BLaER1 treated with 17β-estradiol and CSF1 and Interleukin-3, amounts not matched to agents 10 nM and 100 nM (cell line): ENCODE results near the gene SS18L1.

Experiments used
- H3K27ac ChIP-seq, 11 experiments: shearing (Covaris generic); formaldehyde crosslinking; 2 replicates each; pipeline ENCODE4 v1.8.1; 2022
- H3K27me3 ChIP-seq, 11 experiments: shearing (Covaris generic); formaldehyde crosslinking; 2 replicates each; pipeline ENCODE4 v1.8.1; 2022
- H3K36me3 ChIP-seq, 11 experiments: shearing (Covaris generic); formaldehyde crosslinking; 2 replicates each; pipeline ENCODE4 v1.8.1; 2022
- H3K4me1 ChIP-seq, 10 experiments: shearing (Covaris generic); formaldehyde crosslinking; 2 replicates each; pipeline ENCODE4 v1.8.1; 2022
- H3K4me2 ChIP-seq, 11 experiments: shearing (Covaris generic); formaldehyde crosslinking; 2 replicates each; pipeline ENCODE4 v1.8.1; 2022
- H3K4me3 ChIP-seq, 10 experiments: shearing (Covaris generic); formaldehyde crosslinking; 2 replicates each; pipeline ENCODE4 v1.8.1; 2022
- H3K9ac ChIP-seq, 11 experiments: shearing (Covaris generic); formaldehyde crosslinking; 2 replicates each; pipeline ENCODE4 v1.8.1; 2022
- H3K9me3 ChIP-seq, 11 experiments: shearing (Covaris generic); formaldehyde crosslinking; replicated peaks in 1 of 11; 2 replicates each; pipeline ENCODE4 v1.8.1; 2022
- H4K20me1 ChIP-seq, 11 experiments: shearing (Covaris generic); formaldehyde crosslinking; 2 replicates each; pipeline ENCODE4 v1.8.1; 2022
- Cebpa-rat ChIP-seq, 11 experiments: shearing (Covaris generic); IDR thresholded peaks; 2 replicates each; pipeline ENCODE4 v1.8.1; 2022

SS18L1 gene

DNA sequence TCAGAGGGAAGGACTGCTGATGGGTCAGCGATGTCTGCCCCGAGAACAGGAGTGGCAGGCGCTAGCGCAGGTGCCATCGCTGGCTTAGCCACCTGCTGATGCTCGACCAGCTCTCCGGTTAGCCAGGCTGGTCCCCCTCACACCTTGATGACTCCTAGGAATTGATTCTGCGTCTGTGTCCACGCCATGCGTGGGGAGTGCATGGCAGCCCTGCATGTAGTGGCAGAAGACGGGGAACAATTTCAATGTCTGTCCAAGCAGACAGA, 6.7 kb downstream of the SS18L1 start:
- no peak overlapping the region for H3K4me3 ChIP-seq
- peaks cover 13 to 29% (median 24%) of the 10 kb centered on the region in 10 experiments for H3K4me1 ChIP-seq
- peaks cover 10 to 21% (median 16%) of the 10 kb centered on the region in 11 experiments; a peak in 19 of 22 replicates for H3K9me3 ChIP-seq
- peaks cover 94 to 100% (median 100%) of the 10 kb centered on the region in 11 experiments for H4K20me1 ChIP-seq
- H3K27me3 ChIP-seq, result no peaks in the 10 kb centered on the region
- no peak overlapping the region for H3K4me2 ChIP-seq
- H3K27ac ChIP-seq, result no peak overlapping the region
- TF ChIP-seq Cebpa-rat (IDR thresholded peaks at IDR 0.05), result no peak
- no peak overlapping the region for H3K9ac ChIP-seq
- H3K36me3 ChIP-seq, result peaks cover 40 to 76% (median 60%) of the 10 kb centered on the region in 11 experiments

DNA sequence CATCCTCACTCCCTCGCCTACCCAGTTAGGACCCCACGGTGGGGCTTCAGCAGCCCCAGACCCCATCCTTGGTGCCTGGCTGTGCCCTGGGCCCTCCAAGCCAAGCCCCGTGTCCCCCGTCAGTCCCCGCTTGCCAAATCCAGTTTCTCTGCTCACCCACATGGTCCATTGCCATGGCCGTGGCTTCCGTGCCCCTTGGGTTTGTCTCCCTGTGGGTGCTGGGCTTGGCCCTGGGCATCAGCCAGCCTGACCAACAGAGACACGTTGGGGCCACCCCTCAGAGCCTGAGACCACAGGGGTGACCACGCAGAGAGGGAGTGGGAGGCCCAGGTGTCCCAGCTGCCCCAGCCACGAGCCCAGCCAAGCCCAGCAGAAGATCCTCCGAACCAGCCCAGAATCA, 7.7 kb downstream of the SS18L1 start:
- Histone ChIP-seq H3K4me1 (peaks cover 9 to 29% (median 24%) of the 10 kb centered on the region in 10 experiments), H3K27ac (no peak overlapping the region), H3K4me2 (no peak overlapping the region), H3K4me3 (no peak overlapping the region), H3K27me3 (no peaks in the 10 kb centered on the region), H3K9ac (peak overlapping the region in 2 of 11 experiments; percentile 5 to 13; a peak in 1 of 22 replicates), H3K9me3 (peaks cover 10 to 21% (median 16%) of the 10 kb centered on the region in 11 experiments; a peak in 19 of 22 replicates), H3K36me3 (peaks cover 32 to 67% (median 53%) of the 10 kb centered on the region in 11 experiments), H4K20me1 (peaks cover 94 to 100% (median 100%) of the 10 kb centered on the region in 11 experiments)
- TF ChIP-seq Cebpa-rat (IDR thresholded peaks at IDR 0.05), result no peak

DNA sequence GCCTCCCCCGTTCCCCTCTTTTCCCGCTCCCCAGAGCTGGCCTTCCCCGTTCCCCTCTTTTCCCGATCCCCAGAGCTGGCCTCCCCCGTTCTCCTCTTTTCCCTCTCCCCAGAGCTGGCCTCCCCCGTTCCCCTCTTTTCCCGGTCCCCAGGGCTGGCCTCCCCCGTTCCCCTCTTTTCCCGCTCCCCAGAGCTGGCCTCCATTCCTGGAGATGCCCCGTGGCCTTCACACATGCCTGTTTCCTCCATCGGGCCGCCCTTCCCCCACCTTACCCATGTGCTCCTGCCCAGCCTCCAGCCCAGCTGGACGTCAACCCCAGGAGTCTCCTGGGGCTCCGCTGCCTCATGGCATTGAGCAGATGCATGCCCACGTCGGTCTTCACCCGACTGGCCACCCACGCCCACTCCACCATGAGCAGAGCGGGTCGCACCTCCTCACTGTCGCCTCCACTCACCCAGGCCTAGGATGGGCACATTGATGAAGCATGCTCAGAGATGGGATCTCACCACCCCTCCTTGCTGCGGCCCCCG, 8.3 kb downstream of the SS18L1 start:
- Histone ChIP-seq H3K4me2 (no peak overlapping the region), H3K36me3 (peaks cover 32 to 64% (median 50%) of the 10 kb centered on the region in 11 experiments), H3K4me1 (peaks cover 13 to 33% (median 28%) of the 10 kb centered on the region in 10 experiments), H3K9ac (no peak overlapping the region), H3K4me3 (no peak overlapping the region), H4K20me1 (peaks cover 94 to 100% (median 100%) of the 10 kb centered on the region in 11 experiments), H3K27ac (no peak overlapping the region), H3K27me3 (no peaks in the 10 kb centered on the region), H3K9me3 (peaks cover 10 to 21% (median 16%) of the 10 kb centered on the region in 11 experiments; a peak in 19 of 22 replicates)
- no peak for TF ChIP-seq Cebpa-rat (IDR thresholded peaks at IDR 0.05)

DNA sequence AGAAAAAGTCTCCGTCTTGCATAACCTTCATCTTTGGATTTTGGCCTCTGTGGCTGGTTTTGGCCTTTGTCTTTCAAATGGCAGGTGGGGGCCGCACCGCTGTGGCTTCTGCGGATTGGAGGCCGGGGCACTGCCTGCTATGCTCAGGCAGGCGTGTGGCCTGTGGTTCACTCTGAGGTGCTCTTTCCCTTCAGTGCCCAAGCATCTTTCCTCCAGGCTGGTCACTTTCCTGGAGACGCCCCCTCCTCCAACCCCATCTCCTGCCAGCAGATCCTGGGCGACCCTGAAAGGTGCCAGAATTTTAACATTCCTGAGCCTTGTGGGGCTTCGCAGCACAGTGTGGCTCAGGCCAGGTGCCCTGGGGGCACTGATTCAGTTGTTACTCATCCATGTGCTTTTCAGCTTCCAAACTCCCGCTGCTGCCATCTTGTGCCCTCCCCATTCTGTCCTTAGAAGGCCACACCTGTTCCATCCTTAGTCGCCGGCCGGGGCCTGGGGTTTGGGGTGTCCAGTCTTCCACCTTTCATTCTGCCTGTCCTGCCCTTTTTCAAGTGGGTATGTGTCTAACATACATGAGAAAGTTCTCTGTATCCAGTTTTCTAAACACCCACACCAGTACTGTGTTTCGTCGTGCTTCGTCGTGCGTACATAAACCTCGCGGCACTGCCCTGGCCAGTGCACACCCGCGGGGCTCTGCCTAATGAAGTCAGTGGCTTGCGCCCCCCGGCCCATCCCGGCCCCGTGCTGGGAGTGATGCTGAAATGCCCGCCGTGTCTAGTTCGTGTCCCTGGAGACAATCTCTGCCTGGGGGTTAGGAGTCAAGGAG, 12.1 kb downstream of the SS18L1 start:
- no peak for TF ChIP-seq Cebpa-rat (IDR thresholded peaks at IDR 0.05)
- Histone ChIP-seq H3K4me3 (no peak overlapping the region), H3K36me3 (peaks cover 40 to 73% (median 59%) of the 10 kb centered on the region in 11 experiments), H3K4me1 (peaks cover 16 to 59% (median 56%) of the 10 kb centered on the region in 10 experiments), H3K27ac (no peak overlapping the region; a peak in 1 of 22 replicates), H3K27me3 (no peaks in the 10 kb centered on the region), H4K20me1 (peaks cover 83 to 97% (median 93%) of the 10 kb centered on the region in 11 experiments), H3K9ac (peak overlapping the region in 10 of 11 experiments; percentile 3 to 49 (median 38); a peak in 9 of 22 replicates), H3K9me3 (peaks cover 10 to 21% (median 16%) of the 10 kb centered on the region in 11 experiments; a peak in 19 of 22 replicates), H3K4me2 (peak overlapping the region; percentile 62 to 91 (median 74))

DNA sequence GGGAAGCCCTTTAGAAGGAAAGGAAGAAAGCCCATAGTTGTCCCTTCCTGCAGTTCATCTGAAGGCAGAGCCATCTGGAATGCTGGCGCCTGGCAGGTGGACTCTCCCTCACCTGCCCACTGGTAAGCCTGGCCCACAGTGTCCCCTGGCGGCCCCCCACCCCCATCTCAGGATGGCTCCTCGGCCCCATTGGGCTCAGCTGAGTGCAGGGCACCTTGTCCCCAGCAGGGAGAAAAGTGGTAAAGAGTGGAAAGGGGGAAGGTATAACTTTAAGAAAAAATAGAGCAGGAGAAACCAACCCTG, 12.6 kb downstream of the SS18L1 start:
- no peaks in the 10 kb centered on the region for H3K27me3 ChIP-seq
- no peak overlapping the region for H3K4me3 ChIP-seq
- H3K9me3 ChIP-seq, result peaks cover 10 to 21% (median 16%) of the 10 kb centered on the region in 11 experiments; a peak in 19 of 22 replicates
- peaks cover 42 to 74% (median 59%) of the 10 kb centered on the region in 11 experiments for H3K36me3 ChIP-seq
- H3K4me1 ChIP-seq, result peaks cover 20 to 60% (median 55%) of the 10 kb centered on the region in 10 experiments
- peak overlapping the region in 3 of 11 experiments; percentile 14 to 39 (median 26); a peak in 3 of 22 replicates for H3K27ac ChIP-seq
- peaks cover 77 to 97% (median 91%) of the 10 kb centered on the region in 11 experiments for H4K20me1 ChIP-seq
- peak overlapping the region; percentile 62 to 91 (median 74) for H3K4me2 ChIP-seq
- TF ChIP-seq Cebpa-rat (IDR thresholded peaks at IDR 0.05), result no peak
- peak overlapping the region in 9 of 11 experiments; percentile 3 to 49 (median 40); a peak in 11 of 22 replicates for H3K9ac ChIP-seq

DNA sequence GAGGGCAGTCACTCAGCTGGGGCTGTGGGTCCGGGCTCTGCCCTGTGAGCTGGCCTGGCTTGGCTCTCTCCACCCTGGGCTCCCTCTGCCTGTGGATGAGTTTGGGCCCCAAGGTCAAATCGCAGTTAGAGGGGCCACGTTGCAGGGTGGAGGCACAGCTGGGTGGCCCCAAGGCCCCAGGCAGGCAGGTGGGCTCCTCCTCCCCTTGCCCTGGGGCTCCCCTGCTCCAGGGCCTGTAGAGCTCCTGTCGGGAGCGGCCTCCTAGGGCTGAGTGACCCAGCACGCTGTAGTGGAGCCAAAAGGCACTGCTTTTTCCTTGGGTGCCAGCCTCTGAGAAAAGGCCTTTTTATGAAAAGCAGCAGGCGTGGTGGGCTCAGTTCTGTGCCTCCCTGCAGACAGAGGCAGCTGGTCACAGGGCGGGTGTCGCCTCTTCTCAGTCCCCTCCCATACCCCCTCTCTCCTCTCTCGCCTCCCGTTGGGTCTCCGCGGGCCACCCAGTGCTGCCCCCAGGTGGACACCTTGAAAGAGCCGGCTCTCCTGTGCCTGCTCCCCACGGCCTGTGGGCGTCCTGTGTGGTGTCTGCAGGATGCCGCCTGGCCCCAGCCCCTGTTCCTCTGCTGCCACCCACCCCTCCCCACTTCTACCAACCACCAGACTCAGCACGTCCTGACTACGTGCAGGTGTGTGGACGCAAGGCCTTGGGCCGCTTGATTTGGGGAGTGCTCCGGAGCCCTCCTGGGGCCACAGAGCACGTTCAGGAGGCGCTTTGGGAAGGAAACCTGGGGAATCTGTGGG, 13.2 kb downstream of the SS18L1 start:
- peaks cover 22 to 62% (median 56%) of the 10 kb centered on the region in 10 experiments for H3K4me1 ChIP-seq
- peak overlapping the region in 9 of 11 experiments; percentile 3 to 49 (median 40); a peak in 13 of 22 replicates for H3K9ac ChIP-seq
- TF ChIP-seq Cebpa-rat (IDR thresholded peaks at IDR 0.05), result no peak
- H3K36me3 ChIP-seq, result peaks cover 47 to 76% (median 61%) of the 10 kb centered on the region in 11 experiments
- H3K27me3 ChIP-seq, result no peaks in the 10 kb centered on the region
- H3K4me3 ChIP-seq, result no peak overlapping the region
- peaks cover 71 to 97% (median 90%) of the 10 kb centered on the region in 11 experiments for H4K20me1 ChIP-seq
- peaks cover 10 to 21% (median 16%) of the 10 kb centered on the region in 11 experiments; a peak in 19 of 22 replicates for H3K9me3 ChIP-seq
- peak overlapping the region; percentile 62 to 91 (median 74) for H3K4me2 ChIP-seq
- peak overlapping the region in 5 of 11 experiments; percentile 14 to 39 (median 26); a peak in 6 of 22 replicates for H3K27ac ChIP-seq

DNA sequence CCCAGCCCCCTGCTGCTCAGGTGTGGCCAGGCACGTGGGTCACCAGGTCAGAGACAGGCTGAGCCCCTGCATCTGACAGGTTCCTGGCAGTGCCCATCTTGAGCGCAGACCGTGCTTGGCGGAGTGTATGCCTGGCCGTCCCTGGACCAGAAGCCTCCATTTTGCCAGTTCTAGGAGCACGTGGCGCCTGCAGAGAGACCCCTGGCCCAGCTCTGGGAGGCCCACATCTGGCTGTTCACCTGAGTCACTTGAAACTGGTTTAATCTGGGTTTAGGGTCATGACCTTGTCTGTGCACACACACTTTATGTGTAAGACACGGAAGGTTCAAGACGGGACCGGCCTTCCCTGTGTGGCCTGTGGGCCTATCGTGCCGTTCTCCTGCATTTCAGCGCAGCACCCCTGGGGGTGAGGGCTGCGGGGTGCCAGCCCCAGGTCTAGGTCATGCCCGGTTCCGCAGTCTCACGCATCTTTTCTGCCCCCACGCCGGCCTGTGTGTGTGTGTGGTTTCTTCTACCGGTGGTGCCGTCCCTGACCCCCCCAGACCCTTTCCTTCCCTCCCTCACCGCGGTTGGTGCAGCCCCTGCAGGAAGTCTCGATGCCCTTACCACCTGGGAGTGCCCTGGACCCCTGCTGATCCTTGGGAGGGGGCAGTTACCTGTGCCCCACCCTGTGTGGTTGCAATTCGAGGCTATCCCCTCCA, 14.0 kb downstream of the SS18L1 start:
- no peak for TF ChIP-seq Cebpa-rat (IDR thresholded peaks at IDR 0.05)
- no peaks in the 10 kb centered on the region for H3K27me3 ChIP-seq
- H3K9me3 ChIP-seq, result peaks cover 9 to 14% (median 10%) of the 10 kb centered on the region in 11 experiments; a peak in 19 of 22 replicates
- peaks cover 64 to 97% (median 83%) of the 10 kb centered on the region in 11 experiments for H4K20me1 ChIP-seq
- peaks cover 22 to 62% (median 56%) of the 10 kb centered on the region in 10 experiments for H3K4me1 ChIP-seq
- peaks cover 49 to 76% (median 62%) of the 10 kb centered on the region in 11 experiments for H3K36me3 ChIP-seq
- H3K9ac ChIP-seq, result peak overlapping the region in 6 of 11 experiments; percentile 5 to 49 (median 28); a peak in 9 of 22 replicates
- peak overlapping the region; percentile 62 to 91 (median 74); a peak in 20 of 22 replicates for H3K4me2 ChIP-seq
- H3K4me3 ChIP-seq, result no peak overlapping the region
- H3K27ac ChIP-seq, result no peak overlapping the region

DNA sequence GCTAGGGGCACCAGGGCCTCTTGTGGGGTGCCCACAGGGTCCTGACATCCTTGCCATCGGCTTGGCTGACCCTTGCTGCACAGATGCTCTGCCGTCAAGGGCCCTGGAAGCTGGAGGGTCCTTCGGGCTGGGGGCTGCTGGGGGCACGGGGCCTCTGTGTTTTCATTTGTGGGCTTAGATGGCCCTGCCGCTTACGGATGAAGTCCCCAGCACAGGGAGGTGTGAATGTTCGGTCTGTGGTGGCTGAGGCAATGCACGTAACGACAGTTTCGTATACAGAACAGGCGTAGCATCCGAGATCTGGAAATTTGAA, 14.5 kb downstream of the SS18L1 start:
- H3K36me3 ChIP-seq, result peaks cover 51 to 76% (median 62%) of the 10 kb centered on the region in 11 experiments
- peak overlapping the region in 3 of 11 experiments; percentile 5 to 35 (median 17); a peak in 4 of 22 replicates for H3K9ac ChIP-seq
- peaks cover 62 to 97% (median 78%) of the 10 kb centered on the region in 11 experiments for H4K20me1 ChIP-seq
- peaks cover 3 to 9% (median 5%) of the 10 kb centered on the region in 11 experiments; a peak in 19 of 22 replicates for H3K9me3 ChIP-seq
- H3K4me3 ChIP-seq, result no peak overlapping the region
- peaks cover 22 to 62% (median 56%) of the 10 kb centered on the region in 10 experiments for H3K4me1 ChIP-seq
- TF ChIP-seq Cebpa-rat (IDR thresholded peaks at IDR 0.05), result no peak
- no peaks in the 10 kb centered on the region for H3K27me3 ChIP-seq
- peak overlapping the region in 8 of 11 experiments; percentile 65 to 91 (median 80); a peak in 15 of 22 replicates for H3K4me2 ChIP-seq
- H3K27ac ChIP-seq, result no peak overlapping the region
